Measurements from ENCODE around the gene ADGRG6. TPM values are rescaled to one million over a fixed set of nuclear protein-coding genes. Genes with fewer than 3 reads are reported as not detected.

The ADGRG6 gene
- total RNA-seq, 4 donors from 2014 or later, result 15.7 to 75.2 (median 19.2) TPM

DNA sequence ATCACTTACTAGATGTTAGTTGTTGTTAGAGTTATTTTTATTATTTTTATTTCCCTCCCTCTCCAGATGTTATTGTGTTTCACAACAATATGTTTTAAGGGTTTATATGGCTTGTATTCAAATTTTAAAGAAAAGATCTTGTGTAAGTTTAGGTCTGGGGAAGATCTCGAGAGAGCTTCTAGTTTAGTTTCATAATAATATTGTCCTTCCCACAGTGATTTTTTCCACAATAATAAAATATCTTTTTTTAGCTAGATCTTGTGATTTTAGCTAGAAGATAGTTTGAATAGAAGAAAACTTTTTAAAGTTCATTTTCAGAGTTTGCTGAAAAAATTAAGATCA, 55.0 kb downstream of the ADGRG6 start:
- intact Hi-C loops (cut with DNase I; ENCODE audit: low total_unique reads), result no loop called here
- in situ Hi-C loops (cut with MboI; ENCODE audit: low pct_ligation_motif_present in 1 of 4, low pct_unique_long_range_greater_than_20kb in 1 of 4, low sequenced_read_pairs in 3 of 4), result no loop called here
- no peak for TF ChIP-seq POLR2AphosphoS5 (IDR thresholded peaks at IDR 0.05)
- no peak for TF ChIP-seq EP300 (IDR thresholded peaks at IDR 0.05; ENCODE audit: low read depth)
- TF ChIP-seq POLR2A (IDR thresholded peaks at IDR 0.05), result no peak
- TF ChIP-seq, protein P1, sequence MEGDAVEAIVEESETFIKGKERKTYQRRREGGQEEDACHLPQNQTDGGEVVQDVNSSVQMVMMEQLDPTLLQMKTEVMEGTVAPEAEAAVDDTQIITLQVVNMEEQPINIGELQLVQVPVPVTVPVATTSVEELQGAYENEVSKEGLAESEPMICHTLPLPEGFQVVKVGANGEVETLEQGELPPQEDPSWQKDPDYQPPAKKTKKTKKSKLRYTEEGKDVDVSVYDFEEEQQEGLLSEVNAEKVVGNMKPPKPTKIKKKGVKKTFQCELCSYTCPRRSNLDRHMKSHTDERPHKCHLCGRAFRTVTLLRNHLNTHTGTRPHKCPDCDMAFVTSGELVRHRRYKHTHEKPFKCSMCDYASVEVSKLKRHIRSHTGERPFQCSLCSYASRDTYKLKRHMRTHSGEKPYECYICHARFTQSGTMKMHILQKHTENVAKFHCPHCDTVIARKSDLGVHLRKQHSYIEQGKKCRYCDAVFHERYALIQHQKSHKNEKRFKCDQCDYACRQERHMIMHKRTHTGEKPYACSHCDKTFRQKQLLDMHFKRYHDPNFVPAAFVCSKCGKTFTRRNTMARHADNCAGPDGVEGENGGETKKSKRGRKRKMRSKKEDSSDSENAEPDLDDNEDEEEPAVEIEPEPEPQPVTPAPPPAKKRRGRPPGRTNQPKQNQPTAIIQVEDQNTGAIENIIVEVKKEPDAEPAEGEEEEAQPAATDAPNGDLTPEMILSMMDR (IDR thresholded peaks at IDR 0.05), result no peak
- no peak overlapping the region for H3K27ac ChIP-seq
- H3K4me1 ChIP-seq, result no peaks in the 10 kb centered on the region
- H3K9me3 ChIP-seq, result no peaks in the 10 kb centered on the region
- WGBS, 2 donors (ENCODE audit: low coverage in 1 of 2), result 71 to 76% methylated on average over 1 of the region's 1 CpG
- no peak overlapping the region for H3K4me3 ChIP-seq
- DNase-seq, result no peak
- no peaks in the 10 kb centered on the region for H3K27me3 ChIP-seq
- H3K36me3 ChIP-seq, result no peaks in the 10 kb centered on the region

DNA sequence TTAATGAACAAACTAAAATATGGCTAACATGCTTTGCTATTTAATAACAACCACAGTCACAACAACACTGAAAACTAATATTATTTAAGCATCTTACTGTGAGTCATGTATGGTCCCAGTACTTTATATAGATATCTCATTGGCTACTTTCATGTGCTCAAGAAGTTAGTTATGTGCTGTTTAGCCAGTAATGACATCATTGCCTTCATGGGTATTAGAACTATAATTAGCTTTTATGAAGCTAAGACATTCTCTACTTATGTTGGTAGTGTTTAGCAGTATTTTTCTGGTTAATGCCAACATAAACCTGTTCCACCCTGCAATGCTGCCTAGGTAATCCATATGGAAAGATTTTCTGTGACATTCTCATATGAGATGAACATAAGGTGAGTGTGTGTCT, 56.1 kb downstream of the ADGRG6 start:
- Histone ChIP-seq H3K9me3 (no peaks in the 10 kb centered on the region), H3K36me3 (no peaks in the 10 kb centered on the region), H3K27ac (no peak overlapping the region), H3K4me3 (no peak overlapping the region), H3K27me3 (no peaks in the 10 kb centered on the region), H3K4me1 (no peaks in the 10 kb centered on the region)
- TF ChIP-seq EP300 (IDR thresholded peaks at IDR 0.05; ENCODE audit: low read depth) (no peak), POLR2AphosphoS5 (IDR thresholded peaks at IDR 0.05) (no peak)
- TF ChIP-seq, protein P1 (IDR thresholded peaks at IDR 0.05), result no peak
- in situ Hi-C loops (cut with MboI; ENCODE audit: low pct_ligation_motif_present in 1 of 4, low pct_unique_long_range_greater_than_20kb in 1 of 4, low sequenced_read_pairs in 3 of 4) (no loop called here), intact Hi-C loops (cut with DNase I; ENCODE audit: low total_unique reads) (no loop called here)
- DNase-seq, result no peak

DNA sequence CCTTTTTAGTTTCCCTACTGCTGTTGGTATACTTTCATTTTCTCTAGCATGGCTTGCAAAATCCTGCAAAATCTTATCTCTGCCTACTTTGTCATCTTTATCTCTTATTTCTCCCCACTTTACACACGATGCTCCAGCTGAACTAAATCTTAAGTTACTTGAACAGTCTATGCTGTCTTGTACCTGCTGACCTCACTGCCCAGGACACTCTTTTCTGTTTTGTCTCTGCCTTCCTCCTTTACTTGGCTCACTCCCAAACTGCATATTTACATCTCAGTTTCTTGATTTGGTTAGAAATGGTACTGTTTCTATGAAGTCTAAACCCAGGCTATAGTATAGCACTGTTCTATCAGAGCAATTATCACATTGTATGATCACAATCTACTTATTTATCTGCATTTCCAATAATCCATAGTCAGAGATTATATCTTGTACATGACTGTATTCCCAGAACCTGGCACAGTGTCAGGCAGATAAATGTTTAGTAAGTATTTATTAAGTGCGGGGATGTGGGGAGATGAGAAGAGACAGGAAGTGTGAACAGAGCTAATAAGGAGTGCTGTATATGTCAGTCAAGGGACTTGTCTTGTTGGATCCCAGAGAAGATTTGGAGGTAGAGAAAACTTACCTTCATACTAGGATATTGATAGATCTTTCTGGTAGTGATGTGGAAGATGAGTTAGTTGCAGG, 57.6 kb downstream of the ADGRG6 start:
- no peak for DNase-seq
- in situ Hi-C loops (cut with MboI; ENCODE audit: low pct_ligation_motif_present in 1 of 4, low pct_unique_long_range_greater_than_20kb in 1 of 4, low sequenced_read_pairs in 3 of 4), result no loop called here
- WGBS, 2 donors (ENCODE audit: low coverage in 1 of 2), result 64 to 76% methylated on average over 2 of the region's 2 CpGs
- Histone ChIP-seq H3K4me3 (no peak overlapping the region), H3K36me3 (no peaks in the 10 kb centered on the region), H3K9me3 (no peaks in the 10 kb centered on the region), H3K4me1 (no peaks in the 10 kb centered on the region), H3K27me3 (no peaks in the 10 kb centered on the region), H3K27ac (no peak overlapping the region)
- intact Hi-C loops (cut with DNase I; ENCODE audit: low total_unique reads), result no loop called here
- TF ChIP-seq POLR2A (IDR thresholded peaks at IDR 0.05) (no peak), EP300 (IDR thresholded peaks at IDR 0.05; ENCODE audit: low read depth) (no peak), POLR2AphosphoS5 (IDR thresholded peaks at IDR 0.05) (no peak)
- TF ChIP-seq, protein P1 (IDR thresholded peaks at IDR 0.05), result no peak

DNA sequence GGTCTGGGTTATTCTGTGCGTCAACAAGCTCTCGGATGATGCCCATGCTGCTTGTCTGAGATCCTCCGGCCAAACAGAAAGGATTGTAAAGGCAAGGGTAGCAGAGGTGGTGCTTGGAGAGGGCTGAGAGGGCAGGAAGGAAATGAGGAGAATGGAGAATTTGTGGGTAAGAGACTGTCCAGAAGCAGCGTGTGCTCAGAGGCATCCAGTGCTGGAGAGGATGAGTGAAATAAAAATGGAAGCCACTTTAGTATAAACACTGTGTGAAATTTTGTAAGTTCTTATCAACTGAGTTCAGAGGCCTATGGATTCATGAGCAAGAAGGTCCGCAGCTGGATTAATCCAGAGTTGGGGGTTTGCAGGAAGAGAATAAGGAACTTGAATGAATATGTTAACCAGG, 59.5 kb downstream of the ADGRG6 start:
- Histone ChIP-seq H3K9me3 (no peaks in the 10 kb centered on the region), H3K27me3 (no peaks in the 10 kb centered on the region), H3K4me3 (no peak overlapping the region), H3K36me3 (no peaks in the 10 kb centered on the region), H3K27ac (no peak overlapping the region), H3K4me1 (no peaks in the 10 kb centered on the region)
- no peak for DNase-seq
- intact Hi-C loops (cut with DNase I; ENCODE audit: low total_unique reads) (no loop called here), in situ Hi-C loops (cut with MboI; ENCODE audit: low pct_ligation_motif_present in 1 of 4, low pct_unique_long_range_greater_than_20kb in 1 of 4, low sequenced_read_pairs in 3 of 4) (no loop called here)
- TF ChIP-seq POLR2AphosphoS5 (IDR thresholded peaks at IDR 0.05) (no peak), POLR2A (IDR thresholded peaks at IDR 0.05) (no peak), EP300 (IDR thresholded peaks at IDR 0.05; ENCODE audit: low read depth) (no peak)
- TF ChIP-seq, protein P1 (IDR thresholded peaks at IDR 0.05), result no peak
- 86 to 92% methylated on average over 2 to 5 of the region's 5 CpGs for WGBS, 2 donors (ENCODE audit: low coverage in 1 of 2)
